Muscle of leg (tissue), 11 donors: ENCODE data around the gene IFT43. TPM values are rescaled to one million over a fixed set of nuclear protein-coding genes. Genes with fewer than 3 reads are reported as not detected.

Experiments
- DNase-seq: peaks from one replicate; pipeline ENCODE4 v3.0.0; 2013
- H3K27ac ChIP-seq: one replicate; pipeline ENCODE4 v1.5.1; 2013; ENCODE audit warnings: mild to moderate bottlenecking, low read length, control low read depth
- H3K27me3 ChIP-seq: one replicate; pipeline ENCODE4 v1.6.1; 2013; ENCODE audit warnings: low read length; ENCODE audit not compliant: control insufficient read depth, insufficient read depth
- H3K36me3 ChIP-seq: one replicate; pipeline ENCODE4 v1.6.1; 2013; ENCODE audit warnings: low read length; ENCODE audit not compliant: control insufficient read depth, insufficient read depth
- H3K4me1 ChIP-seq: one replicate; pipeline ENCODE4 v1.6.1; 2013; ENCODE audit warnings: low read length; ENCODE audit not compliant: control insufficient read depth, insufficient read depth
- H3K4me3 ChIP-seq: one replicate; pipeline ENCODE4 v1.5.1; 2013; ENCODE audit warnings: low read length, control low read depth
- H3K9me3 ChIP-seq: replicated peaks from 2 replicates; pipeline ENCODE4 v1.6.1; 2013; ENCODE audit warnings: low read depth, low read length; ENCODE audit not compliant: control insufficient read depth
- WGBS: methylation state at CpG from one replicate; pipeline ENCODE4 v1.1.5; 2013; ENCODE audit warnings: missing lambda C conversion rate; ENCODE audit not compliant: insufficient coverage; 5-methylcytosine and 5-hydroxymethylcytosine counted together
- polyA plus RNA-seq, 8 donors: library from polyadenylated mRNA; unstranded; fragments of 120-200 nt; gene quantifications; one replicate each; pipeline versions ENCODE4 v1.2.1 to v1.2.3, GENCODE V29; 2013; ENCODE audit warnings: inconsistent platforms in 1 of 8, low replicate concordance in 1 of 8; ENCODE audit not compliant: insufficient read length in 8 of 8, insufficient read depth in 1 of 8
- total RNA-seq: library from RNA; stranded (reverse); fragments of 120-200 nt; gene quantifications from one replicate; pipeline ENCODE4 v1.2.4, GENCODE V29; 2013

The IFT43 gene
- total and polyA plus RNA-seq, 9 donors, result 22.6 to 32.3 (median 27.8) TPM

- Histone ChIP-seq H3K9me3 (no peaks in the 10 kb centered on the region), H3K4me3 (no peak overlapping the region), H3K27me3 (no peaks in the 10 kb centered on the region), H3K4me1 (peaks cover 2% of the 10 kb centered on the region), H3K36me3 (peaks cover 71% of the 10 kb centered on the region), H3K27ac (no peak overlapping the region)
- no CpG with 5 or more reads among the region's 3 CpGs for WGBS
- no peak for DNase-seq
Measured at GRCh38 chr14:75961662-75962061, 23.9 kb upstream of the IFT43 start.

GRCh38 chr14:75967866-75968265 lies 17.7 kb upstream of the IFT43 start:
- no peaks in the 10 kb centered on the region for H3K9me3 ChIP-seq
- H3K4me3 ChIP-seq, result no peak overlapping the region
- H3K27ac ChIP-seq, result no peak overlapping the region
- 93% methylated on average over 2 of the region's 3 CpGs for WGBS
- no peak for DNase-seq
- H3K4me1 ChIP-seq, result peaks cover 14% of the 10 kb centered on the region
- H3K27me3 ChIP-seq, result no peaks in the 10 kb centered on the region
- H3K36me3 ChIP-seq, result peaks cover 85% of the 10 kb centered on the region

GRCh38 chr14:75968456-75968855 lies 17.1 kb upstream of the IFT43 start:
- H3K9me3 ChIP-seq, result no peaks in the 10 kb centered on the region
- no peaks in the 10 kb centered on the region for H3K27me3 ChIP-seq
- 50% methylated on average over 1 of the region's 4 CpGs for WGBS
- no peak overlapping the region for H3K4me3 ChIP-seq
- peaks cover 17% of the 10 kb centered on the region for H3K4me1 ChIP-seq
- DNase-seq, result no peak
- H3K27ac ChIP-seq, result no peak overlapping the region
- H3K36me3 ChIP-seq, result peaks cover 79% of the 10 kb centered on the region

- Histone ChIP-seq H3K9me3 (no peaks in the 10 kb centered on the region), H3K4me1 (peaks cover 17% of the 10 kb centered on the region), H3K27me3 (no peaks in the 10 kb centered on the region), H3K36me3 (peaks cover 77% of the 10 kb centered on the region), H3K4me3 (no peak overlapping the region), H3K27ac (no peak overlapping the region)
- WGBS, result no CpG with 5 or more reads among the region's 4 CpGs
- DNase-seq, result no peak
Measured at GRCh38 chr14:75969126-75969525, 16.4 kb upstream of the IFT43 start.

GRCh38 chr14:75969891-75970290 lies 15.7 kb upstream of the IFT43 start:
- WGBS, result 86% methylated on average over 5 of the region's 8 CpGs
- no peaks in the 10 kb centered on the region for H3K27me3 ChIP-seq
- no peak overlapping the region for H3K4me3 ChIP-seq
- H3K4me1 ChIP-seq, result peaks cover 17% of the 10 kb centered on the region
- no peak for DNase-seq
- H3K27ac ChIP-seq, result no peak overlapping the region
- H3K9me3 ChIP-seq, result no peaks in the 10 kb centered on the region
- H3K36me3 ChIP-seq, result peaks cover 70% of the 10 kb centered on the region

GRCh38 chr14:75970989-75971388 lies 14.6 kb upstream of the IFT43 start:
- peaks cover 59% of the 10 kb centered on the region for H3K36me3 ChIP-seq
- 88% methylated on average over 9 of the region's 9 CpGs for WGBS

GRCh38 chr14:75971509-75971908 lies 14.1 kb upstream of the IFT43 start:
- H3K27me3 ChIP-seq, result no peaks in the 10 kb centered on the region
- H3K27ac ChIP-seq, result no peak overlapping the region
- peaks cover 54% of the 10 kb centered on the region for H3K36me3 ChIP-seq
- DNase-seq, result no peak
- no peak overlapping the region for H3K4me3 ChIP-seq
- 89% methylated on average over 15 of the region's 15 CpGs for WGBS
- no peaks in the 10 kb centered on the region for H3K9me3 ChIP-seq
- H3K4me1 ChIP-seq, result peaks cover 17% of the 10 kb centered on the region

More at GRCh38 chr14:75970989-75971388, 14.6 kb upstream of the IFT43 start:
- no peaks in the 10 kb centered on the region for H3K9me3 ChIP-seq
- peaks cover 17% of the 10 kb centered on the region for H3K4me1 ChIP-seq
- H3K4me3 ChIP-seq, result no peak overlapping the region
- H3K27me3 ChIP-seq, result no peaks in the 10 kb centered on the region
- no peak for DNase-seq
- no peak overlapping the region for H3K27ac ChIP-seq

GRCh38 chr14:75972801-75973421 lies 12.7 kb upstream of the IFT43 start:
- no peaks in the 10 kb centered on the region for H3K9me3 ChIP-seq
- H3K4me3 ChIP-seq, result no peak overlapping the region
- peaks cover 18% of the 10 kb centered on the region for H3K4me1 ChIP-seq
- peak; percentile 32 for DNase-seq
- H3K27me3 ChIP-seq, result no peaks in the 10 kb centered on the region
- H3K27ac ChIP-seq, result no peak overlapping the region
- WGBS, result 24% methylated on average over 6 of the region's 7 CpGs
- H3K36me3 ChIP-seq, result peaks cover 40% of the 10 kb centered on the region

GRCh38 chr14:75976826-75977581 lies 8.6 kb upstream of the IFT43 start:
- Histone ChIP-seq H3K27me3 (no peaks in the 10 kb centered on the region), H3K4me3 (no peak overlapping the region), H3K4me1 (peaks cover 44% of the 10 kb centered on the region), H3K9me3 (no peaks in the 10 kb centered on the region), H3K27ac (no peak overlapping the region), H3K36me3 (peaks cover 5% of the 10 kb centered on the region)
- peak; percentile 30 for DNase-seq
- 33% methylated on average over 1 of the region's 8 CpGs for WGBS

GRCh38 chr14:75977582-75977943 lies 8.0 kb upstream of the IFT43 start:
- Histone ChIP-seq H3K27me3 (no peaks in the 10 kb centered on the region), H3K27ac (no peak overlapping the region), H3K4me1 (peaks cover 40% of the 10 kb centered on the region), H3K4me3 (no peak overlapping the region), H3K9me3 (no peaks in the 10 kb centered on the region), H3K36me3 (no peaks in the 10 kb centered on the region)
- no peak for DNase-seq
- no CpG with 5 or more reads among the region's 3 CpGs for WGBS
